ENCODE measurements around the gene TMSB15C.
A peak's percentile ranks its signal among the peaks of the same experiment; 100 is the strongest.
"Not testable (repeated sequence)": the region's sequence is repeated elsewhere in the genome, so short reads cannot be mapped to it uniquely, and the experiment has no call there.

The TMSB15C gene
- total RNA-seq, result 0 to 0.29 (median 0.10) reads per million in 9 experiments

DNA sequence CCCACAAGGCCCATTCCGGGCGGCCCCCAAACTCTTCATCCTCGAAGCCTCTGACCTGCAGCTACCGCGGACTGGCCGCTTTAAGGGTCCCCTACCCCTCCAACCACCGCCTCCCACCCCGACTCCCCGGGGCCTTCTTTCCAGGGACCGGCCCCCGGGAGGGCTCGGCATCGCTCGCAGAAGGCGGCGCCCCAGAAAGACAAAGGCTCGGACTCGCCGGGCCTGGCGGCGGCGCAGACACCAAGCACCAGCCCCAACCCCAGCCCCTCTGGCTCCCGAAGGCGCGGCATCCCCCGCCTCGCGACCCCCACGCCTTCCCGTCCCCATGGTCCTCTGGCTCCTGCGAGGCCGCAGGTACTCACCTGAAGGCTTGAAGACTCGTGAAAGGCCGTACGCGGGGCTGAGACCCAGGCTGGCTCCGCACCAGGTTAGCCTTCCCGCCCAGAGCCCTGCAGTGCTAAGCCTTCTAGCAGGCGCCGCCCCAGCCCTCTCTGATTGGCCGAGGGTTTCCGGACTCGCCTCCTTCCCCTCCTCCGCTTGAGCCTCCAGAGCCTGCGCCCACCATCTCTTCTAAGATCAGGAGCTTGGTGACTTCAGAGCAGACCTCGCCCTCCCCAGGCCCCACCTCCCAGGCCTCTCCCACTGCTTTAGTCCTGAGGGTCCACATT lies at the start of gene TMSB15C:
TSS of gene TMSB15C (minus strand) at position 459 of the 668 bp plus-strand sequence.
- not testable (repeated sequence) for H3K4me3 Mint-ChIP-seq; DNase-seq; H3K9me3 Mint-ChIP-seq; H3K27me3 Mint-ChIP-seq; H3K4me1 Mint-ChIP-seq (ENCODE audit: low read depth in 2 of 2); H3K27ac Mint-ChIP-seq; H3K36me3 Mint-ChIP-seq (ENCODE audit: insufficient read depth)
- ATAC-seq (replicated peaks), result peak; percentile 96

DNA sequence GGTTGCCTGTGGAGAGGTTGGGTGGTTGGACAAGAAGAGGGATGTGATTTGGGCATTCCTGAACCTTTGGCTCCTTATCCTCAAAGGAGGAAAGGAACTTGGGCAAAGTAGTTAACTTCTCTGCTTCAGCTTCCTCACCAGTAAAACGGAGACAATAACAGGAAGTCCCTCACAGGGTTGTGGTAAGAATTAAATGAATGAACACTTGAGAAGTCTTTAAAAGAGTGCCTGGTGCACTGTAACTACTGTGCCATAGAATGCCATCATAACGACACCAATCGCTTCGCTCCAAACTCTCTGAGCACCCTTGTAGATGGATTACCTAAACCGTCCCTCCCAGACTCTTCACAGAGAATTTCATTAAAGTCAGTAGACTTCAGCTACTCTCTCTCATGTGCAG lies 46.8 kb upstream of the TMSB15C start:
- DNase-seq (no peak), ATAC-seq (replicated peaks) (peak; percentile 53)
- Mint-ChIP-seq H3K27ac (peak overlapping the region; percentile 51 to 93), H3K9me3 (no peaks in the 10 kb centered on the region), H3K4me3 (no peak overlapping the region), H3K4me1 (ENCODE audit: low read depth in 2 of 2) (peaks cover 7 to 13% of the 10 kb centered on the region in 2 donors), H3K36me3 (ENCODE audit: insufficient read depth) (peaks cover 3% of the 10 kb centered on the region), H3K27me3 (no peaks in the 10 kb centered on the region)

DNA sequence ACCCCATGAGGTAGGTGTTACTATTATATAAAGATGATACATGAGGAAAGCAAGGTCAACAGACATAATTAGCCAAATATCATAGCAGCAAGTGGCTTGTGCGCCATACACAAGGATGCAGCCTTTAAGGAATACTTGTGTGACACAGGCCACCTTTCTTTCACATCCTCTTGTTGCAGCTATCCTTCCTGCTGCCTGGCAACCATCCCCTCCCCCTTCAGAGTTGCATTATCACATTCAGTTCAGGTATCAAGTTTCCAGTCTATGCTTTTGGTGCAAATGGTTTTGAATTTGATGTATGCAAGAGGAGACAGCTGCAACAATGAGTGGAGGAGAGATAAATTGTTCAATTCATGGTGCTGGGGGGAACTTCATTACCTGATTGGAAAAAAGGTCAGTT lies 42.7 kb upstream of the TMSB15C start:
- Mint-ChIP-seq H3K9me3 (no peaks in the 10 kb centered on the region), H3K36me3 (ENCODE audit: insufficient read depth) (no peaks in the 10 kb centered on the region), H3K27me3 (no peaks in the 10 kb centered on the region), H3K4me3 (no peak overlapping the region), H3K4me1 (ENCODE audit: low read depth in 2 of 2) (peaks cover 14 to 17% of the 10 kb centered on the region in 2 donors), H3K27ac (no peak overlapping the region)
- ATAC-seq (replicated peaks) (no peak), DNase-seq (no peak)

DNA sequence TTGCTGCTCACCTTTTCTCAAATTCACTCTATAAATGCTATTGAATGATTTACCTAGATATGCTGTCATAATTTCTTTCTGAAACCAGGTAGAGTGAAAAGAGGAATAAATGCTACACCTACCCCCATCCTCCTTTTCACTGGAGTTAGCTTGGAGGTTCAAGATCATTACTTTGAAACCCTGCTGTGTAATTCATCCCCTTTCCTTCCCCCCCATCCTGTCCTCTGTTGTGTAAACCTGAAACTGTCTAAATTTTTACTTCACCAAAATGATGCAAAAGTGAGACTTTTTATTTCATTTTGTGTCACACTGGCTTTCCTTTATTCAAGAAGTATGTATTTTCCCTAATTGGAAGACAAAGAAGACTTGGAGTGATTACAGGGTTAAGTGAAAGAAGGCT lies 41.7 kb upstream of the TMSB15C start:
- no peaks in the 10 kb centered on the region for H3K9me3 Mint-ChIP-seq
- no peaks in the 10 kb centered on the region for H3K36me3 Mint-ChIP-seq (ENCODE audit: insufficient read depth)
- no peak for ATAC-seq (replicated peaks)
- no peak for DNase-seq
- H3K27me3 Mint-ChIP-seq, result no peaks in the 10 kb centered on the region
- H3K4me3 Mint-ChIP-seq, result no peak overlapping the region
- H3K4me1 Mint-ChIP-seq (ENCODE audit: low read depth in 2 of 2), result peaks cover 11 to 15% of the 10 kb centered on the region in 2 donors
- H3K27ac Mint-ChIP-seq, result peak overlapping the region in 1 of 2 donors; percentile 17

DNA sequence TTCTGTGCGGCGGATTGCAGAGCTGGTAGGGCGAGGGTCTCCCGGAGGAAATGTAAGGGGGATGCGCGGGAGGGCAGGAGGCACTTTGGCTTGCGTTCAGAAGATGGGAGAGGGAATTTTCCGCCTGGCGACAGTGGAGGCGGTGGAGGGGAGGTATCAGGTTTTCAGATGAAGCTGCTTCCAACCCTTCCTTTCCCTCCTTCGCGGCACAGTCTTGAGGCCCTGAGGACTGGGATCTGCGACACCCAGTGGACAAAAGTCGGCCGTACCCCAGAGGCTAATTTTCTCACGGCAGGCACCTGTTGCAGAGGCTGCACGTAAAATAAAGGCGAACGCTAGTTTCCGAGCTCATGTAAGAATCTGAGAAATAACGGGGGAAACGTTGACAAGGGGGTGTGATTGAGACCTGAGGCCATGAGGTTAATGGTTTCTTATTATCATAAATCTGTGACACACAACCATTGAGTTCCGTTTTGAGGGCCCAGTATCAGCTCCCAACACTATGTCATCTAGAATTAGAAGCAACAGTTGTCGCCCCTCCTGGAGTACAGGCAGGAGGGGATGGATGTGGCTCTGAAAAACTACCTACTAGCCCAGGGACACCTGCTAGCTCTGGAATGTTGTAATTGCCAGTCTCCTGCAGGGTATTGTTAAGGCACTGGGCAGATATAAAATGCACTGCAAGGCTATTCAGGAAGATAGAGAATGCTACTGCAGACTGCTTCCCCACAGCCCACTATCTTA lies 37.4 kb upstream of the TMSB15C start:
- DNase-seq (peak; percentile 39 to 51 (median 39)), ATAC-seq (replicated peaks) (peak; percentile 55)
- Mint-ChIP-seq H3K27me3 (no peaks in the 10 kb centered on the region), H3K4me1 (ENCODE audit: low read depth in 2 of 2) (peaks cover 22 to 35% of the 10 kb centered on the region in 2 donors), H3K36me3 (ENCODE audit: insufficient read depth) (peaks cover 4% of the 10 kb centered on the region), H3K27ac (peak overlapping the region; percentile 92 to 97), H3K4me3 (peak overlapping the region; percentile 90 to 94), H3K9me3 (no peaks in the 10 kb centered on the region)

DNA sequence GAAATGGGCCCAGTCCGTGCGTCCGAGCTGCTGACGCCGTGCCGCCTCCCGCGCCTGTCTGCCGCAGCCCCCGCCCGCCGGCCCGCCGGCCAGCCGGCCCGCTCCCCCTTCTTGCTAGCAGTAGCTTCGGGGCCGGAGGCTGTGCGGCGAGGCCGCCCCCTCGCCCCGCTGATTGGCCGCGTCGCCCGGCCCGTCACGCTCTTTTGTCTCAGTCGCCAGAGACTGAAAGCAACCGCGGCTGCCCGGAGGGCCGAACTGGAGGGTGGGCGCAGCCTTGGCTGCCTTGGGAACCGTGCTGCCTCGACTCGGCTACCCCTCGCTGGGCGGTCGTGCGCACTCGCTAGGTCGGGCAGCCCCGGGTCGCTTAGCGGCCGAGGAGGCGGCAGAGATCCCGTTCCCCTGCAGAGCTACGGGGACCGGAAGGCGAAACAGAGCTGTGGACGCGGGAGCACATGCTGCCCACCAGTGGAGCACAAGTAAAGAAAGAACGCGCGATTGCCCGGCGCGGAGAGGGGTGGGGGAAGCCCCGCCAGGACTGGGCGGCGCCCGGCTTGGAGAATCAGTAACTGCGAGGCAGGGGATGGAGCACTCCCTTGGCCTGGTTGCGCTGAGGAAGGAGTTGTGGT lies 36.4 kb upstream of the TMSB15C start, which contains the start of gene ZCCHC18:
TSS of gene ZCCHC18 (plus strand) at position 198 of the 626 bp plus-strand sequence. CDS start 1,589 bp downstream, outside the sequence.
- Mint-ChIP-seq H3K27ac (peak within 1 kb of the TSS; percentile 92 to 97), H3K4me1 (ENCODE audit: low read depth in 2 of 2) (peaks cover 21 to 36% of the 10 kb centered on the region in 2 donors), H3K4me3 (peak within 1 kb of the TSS; percentile 90 to 94), H3K36me3 (ENCODE audit: insufficient read depth) (peaks cover 4% of the 10 kb centered on the region), H3K27me3 (no peaks in the 10 kb centered on the region), H3K9me3 (no peaks in the 10 kb centered on the region)
- ATAC-seq (replicated peaks) (peak; percentile 40), DNase-seq (peak in 2 of 3 experiments; percentile 12 to 24)

DNA sequence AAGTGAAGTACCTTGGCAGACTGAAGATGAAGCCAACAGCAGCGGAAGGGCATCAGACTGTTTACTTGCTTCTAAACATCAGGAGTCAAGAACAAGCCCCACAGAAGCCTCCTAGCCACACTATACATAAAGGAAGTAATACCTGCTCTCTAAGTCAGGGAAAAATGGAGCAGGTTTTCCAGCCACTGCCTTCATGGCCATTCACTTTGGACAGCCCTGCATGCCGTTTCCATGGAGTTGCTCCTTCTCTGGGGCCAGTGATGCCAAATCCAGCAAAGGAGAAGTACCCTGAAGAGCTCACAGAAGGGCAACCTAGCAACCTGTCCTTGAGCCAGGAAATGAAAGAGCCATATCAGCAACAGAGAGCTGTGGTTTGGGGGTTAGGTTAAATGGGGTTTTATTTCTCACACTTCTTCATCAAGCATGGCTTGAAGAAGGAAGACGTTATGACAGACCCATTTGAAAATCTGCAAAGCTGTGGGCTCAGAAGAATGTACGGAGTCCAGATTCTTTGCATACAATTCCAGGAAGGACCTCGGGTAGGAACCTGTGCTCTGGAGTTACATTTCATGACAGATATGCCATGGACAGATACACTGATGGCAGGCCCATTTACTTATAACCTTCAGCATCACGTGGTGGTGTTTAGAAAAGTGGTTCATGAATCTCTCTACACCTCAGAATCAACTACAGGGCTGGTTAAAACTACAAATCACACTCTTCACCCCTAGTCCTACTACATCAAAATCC lies 34.6 kb upstream of the TMSB15C start:
- H3K9me3 Mint-ChIP-seq; H3K36me3 Mint-ChIP-seq (ENCODE audit: insufficient read depth); H3K27me3 Mint-ChIP-seq: not testable (repeated sequence)
- Mint-ChIP-seq H3K4me3 (peak overlapping the region; percentile 90 to 94), H3K27ac (peak overlapping the region; percentile 92 to 97), H3K4me1 (ENCODE audit: low read depth in 2 of 2) (peaks cover 29 to 46% of the 10 kb centered on the region in 2 donors)
- peak; percentile 63 for ATAC-seq (replicated peaks)
- DNase-seq, result peak; percentile 1 to 53 (median 7)

DNA sequence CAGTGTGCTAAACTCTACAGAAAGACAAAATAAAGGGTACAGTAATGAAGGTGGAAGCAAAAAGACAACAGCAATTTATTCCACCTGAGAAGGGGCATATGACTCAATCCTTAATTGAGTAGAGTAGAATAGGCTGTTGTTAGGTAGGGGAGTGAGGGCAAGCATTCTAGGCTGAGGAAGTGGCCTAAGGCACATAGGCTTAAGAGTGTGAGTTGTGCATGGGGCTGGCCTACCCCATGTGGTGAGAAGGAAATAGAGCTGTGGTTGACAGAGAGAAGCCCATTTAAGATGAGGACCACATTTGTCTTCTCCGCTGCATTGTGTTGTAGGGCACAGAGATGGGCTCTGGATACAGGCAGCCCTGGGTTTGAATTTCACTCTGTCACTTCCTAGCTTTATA lies 32.9 kb upstream of the TMSB15C start:
- Mint-ChIP-seq H3K4me3 (peak overlapping the region; percentile 90 to 94), H3K27ac (peak overlapping the region; percentile 51 to 97), H3K4me1 (ENCODE audit: low read depth in 2 of 2) (peaks cover 29 to 40% of the 10 kb centered on the region in 2 donors), H3K27me3 (no peaks in the 10 kb centered on the region), H3K36me3 (ENCODE audit: insufficient read depth) (peaks cover 4% of the 10 kb centered on the region), H3K9me3 (no peaks in the 10 kb centered on the region)
- DNase-seq, result peak in 1 of 3 experiments; percentile 7
- ATAC-seq (replicated peaks), result peak; percentile 23

DNA sequence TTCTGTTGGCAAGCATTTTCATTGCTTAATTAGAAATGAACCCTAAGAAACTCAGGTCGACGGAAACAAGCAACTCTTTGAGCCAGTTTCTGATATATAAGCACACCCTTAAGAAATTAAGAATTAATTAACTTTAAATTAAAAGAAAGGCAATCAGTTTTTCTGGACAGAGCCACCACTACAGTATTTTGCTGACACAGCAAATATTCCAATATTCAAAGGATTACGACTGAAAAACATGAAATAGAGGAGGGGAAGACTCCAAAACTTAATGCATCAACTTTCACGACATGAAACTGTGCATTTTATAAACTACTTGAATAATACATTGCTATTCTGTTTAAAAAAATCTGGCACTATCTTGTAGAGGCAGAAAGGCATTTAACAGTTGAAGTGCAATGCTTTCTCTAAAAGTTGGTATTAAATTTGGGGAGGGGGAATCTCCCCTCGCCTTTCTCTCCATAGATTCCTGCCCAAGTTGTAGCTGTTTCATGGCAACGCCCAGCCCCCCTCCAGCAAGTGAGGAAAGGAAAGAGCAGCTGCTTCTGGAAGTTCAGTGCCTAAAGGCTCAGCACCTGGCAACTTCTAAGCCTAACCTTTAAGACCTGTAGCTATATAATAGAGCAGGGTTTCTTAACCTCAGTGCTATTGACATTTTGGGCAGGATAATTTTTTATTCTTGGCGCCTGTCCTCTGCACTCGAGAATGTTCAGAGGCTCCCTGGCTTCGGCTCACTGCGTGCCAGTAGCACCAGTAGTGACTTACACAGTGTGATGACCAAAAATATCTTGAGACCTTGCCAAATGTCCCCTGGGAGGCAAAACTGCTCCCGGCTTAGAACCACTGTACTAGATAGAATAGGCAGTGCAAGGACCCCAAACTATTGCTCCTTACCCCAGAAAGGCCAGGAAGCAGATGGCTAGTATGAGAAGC lies 29.6 kb upstream of the TMSB15C start:
- peaks cover 24 to 26% of the 10 kb centered on the region in 2 donors for H3K4me1 Mint-ChIP-seq (ENCODE audit: low read depth in 2 of 2)
- no peaks in the 10 kb centered on the region for H3K9me3 Mint-ChIP-seq
- H3K27ac Mint-ChIP-seq, result peak overlapping the region; percentile 86 to 97
- ATAC-seq (replicated peaks), result no peak
- no peak overlapping the region for H3K4me3 Mint-ChIP-seq
- DNase-seq, result no peak
- peaks cover 2% of the 10 kb centered on the region for H3K36me3 Mint-ChIP-seq (ENCODE audit: insufficient read depth)
- H3K27me3 Mint-ChIP-seq, result no peaks in the 10 kb centered on the region

DNA sequence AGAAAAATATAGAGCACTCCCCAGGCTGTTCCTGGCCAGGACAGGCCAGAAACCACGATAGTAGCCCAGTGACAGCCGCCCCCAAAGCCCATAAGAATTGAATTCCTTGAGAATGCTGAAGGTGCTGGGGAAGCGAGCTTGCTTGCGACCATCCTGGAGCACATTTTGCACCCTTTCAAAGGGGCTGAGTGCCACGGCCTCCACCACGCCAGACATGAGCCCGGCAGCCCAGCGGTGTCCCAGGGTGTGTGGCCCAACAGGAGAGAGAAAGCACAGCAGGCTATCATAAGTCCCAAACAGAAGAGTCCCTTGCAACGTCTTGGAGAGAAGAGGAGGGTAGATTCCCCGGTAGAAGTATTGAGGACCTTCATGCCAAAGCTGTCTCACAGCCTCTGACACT lies 28.6 kb upstream of the TMSB15C start:
- Mint-ChIP-seq H3K9me3 (no peaks in the 10 kb centered on the region), H3K36me3 (ENCODE audit: insufficient read depth) (no peaks in the 10 kb centered on the region)

DNA sequence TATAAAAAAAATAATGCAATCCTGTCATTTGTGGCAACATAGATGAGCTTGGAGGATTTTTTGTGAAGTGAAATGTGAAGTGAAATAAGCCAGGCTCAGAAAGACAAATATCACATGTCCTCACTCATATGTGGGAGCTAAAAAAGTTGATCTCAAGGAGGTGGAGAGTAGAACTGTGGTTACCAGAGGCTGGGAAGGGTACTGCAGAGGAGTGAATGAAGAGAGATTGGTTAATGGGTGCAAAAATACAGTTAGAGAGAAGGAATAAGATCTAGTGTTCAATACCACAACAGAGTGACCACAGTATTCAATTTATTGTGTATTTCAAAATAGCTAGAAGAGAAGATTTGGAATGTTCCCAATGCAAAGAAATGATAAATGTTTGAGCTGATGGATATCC lies 22.9 kb upstream of the TMSB15C start:
- H3K27ac Mint-ChIP-seq, result peak overlapping the region in 1 of 2 donors; percentile 86
- DNase-seq (no peak), ATAC-seq (replicated peaks) (peak; percentile 42)
- no peak overlapping the region for H3K4me3 Mint-ChIP-seq
- H3K9me3 Mint-ChIP-seq, result no peaks in the 10 kb centered on the region
- H3K27me3 Mint-ChIP-seq, result no peaks in the 10 kb centered on the region
- peaks cover 2% of the 10 kb centered on the region for H3K36me3 Mint-ChIP-seq (ENCODE audit: insufficient read depth)
- peaks cover 2 to 4% of the 10 kb centered on the region in 2 donors for H3K4me1 Mint-ChIP-seq (ENCODE audit: low read depth in 2 of 2)

More for the DNA sequence above, 28.6 kb upstream of the TMSB15C start:
- DNase-seq (no peak), ATAC-seq (replicated peaks) (no peak)
- Mint-ChIP-seq H3K4me1 (ENCODE audit: low read depth in 2 of 2) (peaks cover 19 to 20% of the 10 kb centered on the region in 2 donors), H3K27me3 (no peaks in the 10 kb centered on the region), H3K4me3 (no peak overlapping the region), H3K27ac (no peak overlapping the region)

DNA sequence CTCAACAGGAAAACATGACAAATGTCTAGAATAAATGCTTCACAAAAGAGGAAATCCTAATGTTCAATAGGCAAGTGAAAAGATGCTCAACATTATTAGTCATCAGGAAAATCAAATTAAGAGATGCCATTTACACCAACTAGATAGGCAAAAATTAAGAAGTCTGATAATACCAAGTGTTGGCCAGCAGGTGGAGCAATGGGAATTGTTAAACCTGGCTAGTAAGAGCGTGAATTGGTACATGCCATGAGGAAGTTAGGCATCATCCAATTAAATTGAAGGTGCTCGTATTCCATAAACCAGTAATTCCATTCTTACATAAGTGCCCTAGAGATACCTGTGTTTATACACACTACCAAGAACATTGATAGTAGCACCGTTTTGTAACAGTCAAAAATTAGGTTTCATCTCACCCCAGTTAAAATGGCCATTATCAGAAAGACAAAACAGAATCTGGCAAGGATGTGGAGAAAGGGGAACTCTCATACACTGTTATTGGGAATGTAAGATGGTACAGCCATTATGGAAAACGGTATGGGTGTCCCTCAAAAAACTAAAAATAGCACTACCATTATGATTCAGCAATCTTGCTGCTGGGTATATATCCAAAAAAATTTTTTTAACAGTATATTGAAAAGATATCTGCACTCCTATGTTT lies 22.2 kb upstream of the TMSB15C start:
- H3K27ac Mint-ChIP-seq, result peak overlapping the region in 1 of 2 donors; percentile 86
- DNase-seq, result peak; percentile 39 to 50 (median 47)
- H3K4me3 Mint-ChIP-seq, result no peak overlapping the region
- H3K36me3 Mint-ChIP-seq (ENCODE audit: insufficient read depth), result peaks cover 2% of the 10 kb centered on the region
- peaks cover 2 to 4% of the 10 kb centered on the region in 2 donors for H3K4me1 Mint-ChIP-seq (ENCODE audit: low read depth in 2 of 2)
- no peaks in the 10 kb centered on the region for H3K9me3 Mint-ChIP-seq
- H3K27me3 Mint-ChIP-seq, result no peaks in the 10 kb centered on the region
- peak; percentile 73 for ATAC-seq (replicated peaks)

Measured in effector memory CD8-positive, alpha-beta T cell (primary cell).